Endothelial cell of umbilical vein (primary cell): ENCODE measurements around the gene AADACL4. TPM values are rescaled to one million over a fixed set of nuclear protein-coding genes. Genes with fewer than 3 reads are reported as not detected.

ENCODE experiments used
- BruUV-seq: library from RNA; stranded (reverse); fragments of 400-500 nt; replicated peaks from 2 replicates; lab custom pipeline; 2021; lab: Mats Ljungman, UMichigan
- CTCF ChIA-PET: fragments of 300-600, 350-600 bp; sonication (Branson Sonifier 250); formaldehyde crosslinking; loops from one replicate; lab custom pipeline; 2021; ENCODE audit warnings: antibody characterized with exemption, inconsistent platforms; lab: Charles Lee
- POLR2A ChIA-PET: fragments of 300-600, 350-600 bp; sonication (Branson Sonifier 250); formaldehyde crosslinking; loops from one replicate; lab custom pipeline; 2021; ENCODE audit warnings: antibody characterized with exemption, inconsistent platforms; lab: Charles Lee
- DNase-seq: peaks from one replicate; pipeline ENCODE4 v3.0.0-alpha.2; 2011; ENCODE audit warnings: low read depth, low spot score
- FAIRE-seq: peaks from 2 replicates; lab custom pipeline; 2011; peaks lifted over from hg19 to GRCh38; lab: Jason Lieb, UNC
- H2AFZ ChIP-seq: 2 replicates; pipeline ENCODE4 v1.6.0; 2012; ENCODE audit warnings: low read depth, low read length, control low read depth, inconsistent platforms
- H3K27ac ChIP-seq: 2 replicates; pipeline ENCODE4 v1.5.1; 2011; ENCODE audit warnings: low read depth, mild to moderate bottlenecking, control low read depth, low read length, moderate library complexity; ENCODE audit not compliant: insufficient read depth
- H3K27me3 ChIP-seq, 2 experiments: 2 replicates each; pipeline versions ENCODE4 v1.6.0 to v1.6.1; 2011; ENCODE audit warnings: low read length in 2 of 2, mixed read lengths in 1 of 2; ENCODE audit not compliant: control insufficient read depth in 2 of 2, insufficient read depth in 2 of 2
- H3K36me3 ChIP-seq, 2 experiments: 2 replicates in 1 of 2; 3 replicates in 1 of 2; pipeline ENCODE4 v1.5.1; 2011; ENCODE audit warnings: low read length in 2 of 2, mild to moderate bottlenecking in 1 of 2, moderate library complexity in 1 of 2; ENCODE audit not compliant: control insufficient read depth in 2 of 2, insufficient read depth in 2 of 2; ENCODE audit errors: extremely low read depth in 1 of 2
- H3K4me1 ChIP-seq: 3 replicates; pipeline ENCODE4 v1.5.1; 2011; ENCODE audit warnings: mild to moderate bottlenecking, low read length; ENCODE audit not compliant: control insufficient read depth, insufficient read depth; ENCODE audit errors: extremely low read depth
- H3K4me2 ChIP-seq: 2 replicates; pipeline ENCODE4 v1.6.1; 2011; ENCODE audit warnings: low read length, control low read depth, mixed read lengths; ENCODE audit not compliant: insufficient read depth
- H3K4me3 ChIP-seq, 3 experiments: fragments of 200-600 bp in 1 of 3; sonication (generic), shearing (Covaris generic) in 1 of 3; replicated peaks in 1 of 3; 2 replicates each; pipeline ENCODE4 v1.5.1; 2011 to 2016; ENCODE audit warnings: control low read depth in 3 of 3, low read length in 3 of 3, mild to moderate bottlenecking in 2 of 3, inconsistent platforms in 1 of 3, low read depth in 1 of 3, moderate library complexity in 1 of 3; ENCODE audit not compliant: insufficient read depth in 1 of 3
- H3K79me2 ChIP-seq: 2 replicates; pipeline ENCODE4 v1.6.0; 2012; ENCODE audit warnings: low read length, inconsistent platforms; ENCODE audit not compliant: control insufficient read depth, insufficient read depth
- H3K9ac ChIP-seq: replicated peaks from 2 replicates; pipeline ENCODE3; 2011; ENCODE audit warnings: low read length, control low read depth; ENCODE audit not compliant: insufficient read depth; ENCODE audit errors: extremely low read depth
- H3K9me1 ChIP-seq: replicated peaks from 3 replicates; pipeline ENCODE4 v1.6.0; 2011; ENCODE audit warnings: mild to moderate bottlenecking, low read length; ENCODE audit not compliant: control insufficient read depth, insufficient read depth; ENCODE audit errors: extremely low read depth
- H3K9me3 ChIP-seq: replicated peaks from 2 replicates; pipeline ENCODE4 v1.5.1; 2012; ENCODE audit warnings: low read length, inconsistent platforms; ENCODE audit not compliant: control insufficient read depth, insufficient read depth
- H4K20me1 ChIP-seq: replicated peaks from 2 replicates; pipeline ENCODE3; 2011; ENCODE audit warnings: mild to moderate bottlenecking, low read length; ENCODE audit not compliant: control insufficient read depth, insufficient read depth; ENCODE audit errors: extremely low read depth
- CTCF ChIP-seq, 2 donors: IDR thresholded peaks; 1 replicate in 1 of 2; 2 replicates in 1 of 2; pipeline ENCODE4 v1.5.1; 2011; ENCODE audit warnings: low read length in 2 of 2, mild to moderate bottlenecking in 2 of 2, moderate library complexity in 2 of 2, control low read depth in 1 of 2, inconsistent platforms in 1 of 2, low read depth in 1 of 2; ENCODE audit not compliant: insufficient read depth in 1 of 2; ENCODE audit errors: extremely low read depth in 1 of 2
- EZH2 ChIP-seq: IDR thresholded peaks from 2 replicates; pipeline ENCODE4 v1.6.1; 2012; ENCODE audit warnings: borderline replicate concordance, low read depth, mild to moderate bottlenecking, moderate library complexity, low read length, inconsistent platforms; ENCODE audit not compliant: severe bottlenecking
- FOS ChIP-seq: IDR thresholded peaks from 2 replicates; pipeline ENCODE4 v1.6.1; 2011; ENCODE audit warnings: mild to moderate bottlenecking, low read length, moderate library complexity, borderline replicate concordance; ENCODE audit not compliant: insufficient read depth
- GATA2 ChIP-seq: IDR thresholded peaks from 2 replicates; pipeline ENCODE4 v1.7.0; 2011; ENCODE audit warnings: low read depth, mild to moderate bottlenecking, moderate library complexity, mixed read lengths, low read length; ENCODE audit not compliant: insufficient read length, insufficient read depth
- JUN ChIP-seq: IDR thresholded peaks from 2 replicates; pipeline ENCODE4 v1.6.1; 2011; ENCODE audit warnings: borderline replicate concordance, low read depth; ENCODE audit not compliant: insufficient read length, insufficient read depth
- MYC ChIP-seq: IDR thresholded peaks from one replicate; pipeline ENCODE4 v1.6.1; 2011; ENCODE audit warnings: mild to moderate bottlenecking, low read depth, low read length
- POLR2A ChIP-seq: IDR thresholded peaks from 2 replicates; pipeline ENCODE4 v1.6.1; 2012; ENCODE audit warnings: low read depth, mild to moderate bottlenecking, control low read depth, low read length
- POLR2AphosphoS5 ChIP-seq: IDR thresholded peaks from 2 replicates; pipeline ENCODE4 v1.6.1; 2012; ENCODE audit warnings: low read depth, mild to moderate bottlenecking, control low read depth, low read length, moderate library complexity; ENCODE audit not compliant: insufficient read depth
- dilution Hi-C: fragments of 300-500 bp; cut with MboI; formaldehyde crosslinking; loops from one replicate; pipeline ENCODE4 v1.15.0; 2019; ENCODE audit warnings: low sequenced_read_pairs; ENCODE audit not compliant: extremely low pct_ligation_motif_present
- intact Hi-C: fragments of 100-400 bp; cut with micrococcal nuclease; formaldehyde crosslinking; loops from one replicate; pipeline ENCODE4 v1.10.0; 2022
- polyA plus RNA-seq, 4 experiments: library from polyadenylated mRNA; depleted of rRNA in 3 of 4; stranded (reverse) in 3 of 4; unstranded in 1 of 4; fragments of >200 nt; gene quantifications; 2 replicates each; pipeline versions ENCODE4 v1.2.1 to v1.2.3, GENCODE V29; 2011 to 2012; ENCODE audit warnings: missing spikeins in 1 of 4
- total RNA-seq: library from RNA; stranded (reverse); gene quantifications from 2 replicates; pipeline ENCODE4 v1.2.3, GENCODE V29; 2021
- TF ChIP-seq, protein P1 (sequence below): IDR thresholded peaks from 2 replicates; pipeline ENCODE4 v1.6.1; 2011; ENCODE audit not compliant: insufficient read depth, insufficient read length

Gene AADACL4
- total and polyA plus RNA-seq, 2 donors (not counting 3 experiments of a cell fraction or from before 2014, with no cell fraction given), result not detected

GRCh38 chr1:12634156-12634555 is 9.7 kb upstream of the AADACL4 start:
- H3K27me3 ChIP-seq, result peaks cover 0 to 2% of the 10 kb centered on the region in 2 experiments
- dilution Hi-C loops (no loop called here), intact Hi-C loops (no loop called here)
- FAIRE-seq (no peak), DNase-seq (no peak)
- no peaks in the 10 kb centered on the region for H3K9me3 ChIP-seq
- peaks cover 12% of the 10 kb centered on the region for H3K4me1 ChIP-seq
- CTCF ChIA-PET, result interaction anchor here (1.0 to 1.9 kb wide), 2 partner anchors 15 to 25 kb away, joined by 8 to 9 read pairs; no protein-coding TSS in a partner anchor
- no peak overlapping the region for H3K9ac ChIP-seq
- no peaks in the 10 kb centered on the region for H3K36me3 ChIP-seq
- POLR2A ChIA-PET, result no interaction called here
- no peaks in the 10 kb centered on the region for H4K20me1 ChIP-seq
- TF ChIP-seq POLR2A (no peak), MYC (no peak), GATA2 (no peak), EZH2 (no peak), JUN (no peak), POLR2AphosphoS5 (no peak), CTCF (IDR thresholded peaks at IDR 0.05; ENCODE audit: extremely low read depth in 1 of 2, insufficient read depth in 1 of 2, low read depth in 1 of 2, low read length in 2 of 2) (no peak), FOS (no peak)
- TF ChIP-seq, protein P1, sequence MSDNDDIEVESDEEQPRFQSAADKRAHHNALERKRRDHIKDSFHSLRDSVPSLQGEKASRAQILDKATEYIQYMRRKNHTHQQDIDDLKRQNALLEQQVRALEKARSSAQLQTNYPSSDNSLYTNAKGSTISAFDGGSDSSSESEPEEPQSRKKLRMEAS, result no peak
- no TSS peak for BruUV-seq
- H3K27ac ChIP-seq, result no peak overlapping the region
- H3K79me2 ChIP-seq, result no peaks in the 10 kb centered on the region
- no peaks in the 10 kb centered on the region for H3K9me1 ChIP-seq
- no peak overlapping the region for H3K4me3 ChIP-seq
- H2AFZ ChIP-seq, result no peak overlapping the region
- H3K4me2 ChIP-seq, result no peak overlapping the region
